ENCODE measurements around the gene P4HA2.

The P4HA2 gene

GRCh38 chr5:132268769-132269551 is 41.3 kb upstream of the P4HA2 start:
- no peak for TF ChIP-seq CTCF (IDR thresholded peaks at IDR 0.05; ENCODE audit: control insufficient read depth, insufficient read depth, low read depth, low read length, missing control alignments)
- no peak overlapping the region for H3K4me3 ChIP-seq (ENCODE audit: control insufficient read depth, low read depth, low read length)
- DNase-seq (ENCODE audit: low read depth): no peak

DNA sequence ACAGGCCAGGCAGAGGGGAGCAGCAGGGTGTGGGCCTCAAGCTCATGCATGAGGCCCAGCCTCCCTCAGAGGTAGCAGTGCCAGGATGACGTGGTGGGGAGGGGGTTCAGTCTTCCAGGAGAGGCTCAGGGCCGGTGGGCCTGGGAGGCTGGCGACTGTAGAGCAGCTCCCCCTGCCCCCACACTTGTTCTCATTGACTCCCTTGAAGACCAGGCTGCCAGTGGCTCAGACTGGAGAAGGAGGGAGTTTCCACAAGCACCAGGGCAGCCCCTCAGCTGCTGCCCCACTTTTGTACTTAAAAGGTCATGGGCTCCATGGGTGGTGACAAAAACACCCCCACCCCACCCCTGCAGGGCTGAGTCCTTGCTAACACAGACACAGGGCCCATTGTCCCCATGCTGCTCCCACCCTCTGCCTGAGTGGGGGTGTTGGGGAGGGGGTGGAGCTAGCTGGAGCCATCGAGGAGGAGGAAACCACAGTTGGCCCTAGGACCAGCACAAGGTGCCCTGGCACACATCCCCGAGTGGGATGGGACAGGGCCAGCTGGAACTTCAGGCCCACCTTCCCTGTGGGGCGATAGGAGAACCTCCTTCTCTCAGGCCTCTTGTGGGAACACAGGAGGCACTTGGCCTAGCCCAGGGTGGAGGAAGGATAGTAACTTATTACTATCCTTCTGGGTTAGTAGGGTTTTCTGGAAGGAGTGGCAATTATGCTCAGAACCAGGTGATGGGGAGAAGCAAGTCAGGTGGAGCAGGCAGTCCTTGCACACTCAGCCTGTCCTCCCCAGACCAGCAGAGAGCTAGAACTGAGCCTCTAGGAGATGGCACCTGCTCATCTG is 40.5 kb upstream of the P4HA2 start:
- no peak for DNase-seq (ENCODE audit: low read depth)
- H3K4me3 ChIP-seq (ENCODE audit: control insufficient read depth, low read depth, low read length): no peak overlapping the region
- no peak for TF ChIP-seq CTCF (IDR thresholded peaks at IDR 0.05; ENCODE audit: control insufficient read depth, insufficient read depth, low read depth, low read length, missing control alignments)

DNA sequence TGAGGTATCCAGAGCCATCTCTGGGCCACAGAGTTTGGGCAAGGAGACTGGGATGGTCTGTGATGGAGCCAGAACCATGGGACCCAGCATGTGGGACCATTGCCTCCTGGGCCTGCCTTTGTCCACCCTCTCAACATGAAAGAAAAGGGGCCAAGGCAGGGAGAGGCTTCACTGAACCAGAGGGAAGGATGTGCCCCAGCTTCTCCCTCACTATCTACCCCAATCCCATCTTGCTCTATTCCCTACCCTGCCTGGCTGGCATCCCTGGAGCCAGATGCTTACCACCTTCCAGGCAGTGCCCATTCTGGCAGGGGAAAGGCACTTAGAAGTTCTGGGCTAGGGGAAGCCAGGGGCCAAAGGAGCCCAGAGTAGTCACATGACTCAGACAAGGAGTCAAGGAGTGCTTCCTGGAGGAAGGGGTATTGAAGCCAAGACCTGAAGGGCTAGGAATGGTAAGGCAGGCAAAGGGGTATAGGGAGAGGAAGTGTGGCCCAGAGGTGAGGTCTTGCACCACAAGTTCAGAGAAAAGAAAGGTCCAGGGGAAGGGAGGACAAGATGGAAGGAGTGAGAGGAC is 39.6 kb upstream of the P4HA2 start:
- TF ChIP-seq CTCF (IDR thresholded peaks at IDR 0.05; ENCODE audit: control insufficient read depth, insufficient read depth, low read depth, low read length, missing control alignments): no peak
- DNase-seq (ENCODE audit: low read depth): no peak
- no peak overlapping the region for H3K4me3 ChIP-seq (ENCODE audit: control insufficient read depth, low read depth, low read length)

- no peak for DNase-seq (ENCODE audit: low read depth)
- no peak for TF ChIP-seq CTCF (IDR thresholded peaks at IDR 0.05; ENCODE audit: control insufficient read depth, insufficient read depth, low read depth, low read length, missing control alignments)
- no peak overlapping the region for H3K4me3 ChIP-seq (ENCODE audit: control insufficient read depth, low read depth, low read length)
These were observed 39.1 kb upstream of the P4HA2 start for GRCh38 chr5:132266836-132267160.

DNA sequence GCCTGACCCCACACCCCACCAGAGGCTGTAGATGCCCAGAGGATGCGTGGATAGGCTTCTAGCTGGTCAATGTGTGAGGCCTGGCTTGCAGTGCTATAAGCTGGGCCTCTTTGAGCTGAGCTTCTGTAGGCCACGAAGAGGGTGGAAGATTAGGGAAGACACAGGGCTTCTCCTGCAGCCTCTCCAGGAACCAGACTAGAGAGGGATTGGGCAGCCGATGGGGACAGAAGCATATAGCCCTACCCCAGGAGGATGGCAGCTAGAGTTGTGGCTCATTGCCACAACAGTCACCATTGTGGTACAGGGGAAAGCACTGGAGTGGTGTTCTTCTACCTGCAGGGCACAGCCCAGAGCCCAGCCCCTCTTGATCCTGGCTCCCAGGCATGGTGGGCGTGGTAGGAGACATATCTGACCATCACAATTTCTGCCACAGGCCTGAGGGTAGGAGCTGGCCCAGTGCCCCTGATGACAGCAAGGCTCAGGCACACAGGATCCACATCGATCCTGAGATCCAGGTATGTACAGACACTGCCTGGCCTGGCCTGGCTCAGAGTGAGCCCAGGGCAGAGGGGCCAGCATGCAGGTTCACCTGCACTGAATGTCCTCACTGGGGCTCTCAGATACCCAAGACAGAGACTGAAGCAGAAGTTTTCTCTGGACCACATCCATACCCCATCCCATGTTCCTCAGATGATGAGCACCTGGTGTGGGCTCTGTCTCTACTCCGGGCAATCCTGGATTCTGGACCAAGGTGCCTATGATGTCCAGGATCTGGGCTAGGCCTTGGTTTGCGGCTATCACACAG is 38.6 kb upstream of the P4HA2 start:
- TF ChIP-seq CTCF (IDR thresholded peaks at IDR 0.05; ENCODE audit: control insufficient read depth, insufficient read depth, low read depth, low read length, missing control alignments): no peak
- H3K4me3 ChIP-seq (ENCODE audit: control insufficient read depth, low read depth, low read length): no peak overlapping the region
- no peak for DNase-seq (ENCODE audit: low read depth)

All from AG09309 (cell line).